ENCODE measurements around the gene KCNQ1. TPM values are rescaled to one million over a fixed set of nuclear protein-coding genes. Genes with fewer than 3 reads are reported as not detected.
A peak's percentile ranks its signal among the peaks of the same experiment; 100 is the strongest.

The KCNQ1 gene
- polyA plus RNA-seq, 1 donor (not counting 4 experiments of a cell fraction or from before 2014, with no cell fraction given) = not detected

DNA sequence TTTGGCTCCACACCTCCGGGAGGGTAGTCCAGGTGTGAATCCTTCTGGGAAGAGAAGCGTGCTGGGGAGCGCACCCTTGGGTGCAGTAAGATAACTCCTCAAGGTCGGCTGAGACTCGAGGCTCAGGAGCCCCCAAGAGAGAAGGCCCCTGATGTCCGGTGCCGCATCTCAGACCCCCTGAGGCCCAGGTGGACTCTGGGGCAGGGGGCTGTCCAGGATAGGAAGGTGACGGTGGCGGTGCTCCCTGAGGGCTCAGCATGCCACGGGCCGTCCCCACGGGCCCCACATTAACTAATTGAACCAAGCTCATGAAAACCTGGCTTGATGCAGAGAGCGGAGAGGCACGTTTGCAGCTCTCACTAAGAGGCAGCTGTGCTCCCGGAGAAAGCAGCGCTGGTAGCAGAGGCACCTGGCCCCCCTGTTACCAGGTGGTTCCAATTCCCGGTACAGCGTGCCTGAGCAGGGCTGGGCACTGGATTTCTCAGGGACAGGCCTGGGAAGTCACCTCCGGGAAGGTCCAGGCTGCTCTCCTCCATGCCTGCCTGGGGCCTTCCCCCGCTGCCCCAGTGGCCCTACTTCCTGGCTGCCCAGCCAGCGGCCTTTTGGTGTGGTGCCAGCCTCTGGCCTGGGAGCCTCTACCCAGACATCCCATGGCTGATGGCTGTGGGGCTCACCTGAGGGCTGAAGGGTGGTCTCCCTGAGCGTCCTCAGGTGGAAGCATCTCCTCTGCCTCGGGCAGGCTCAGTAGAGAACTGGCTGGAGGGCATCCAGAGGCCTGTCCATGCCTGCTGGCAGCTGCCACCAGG lies 1.1 kb downstream of the KCNQ1 start:
- H3K4me3 ChIP-seq (ENCODE audit: control insufficient read depth in 2 of 3, extremely low read depth in 1 of 3, insufficient read depth in 2 of 3, low read depth in 1 of 3, low read length in 3 of 3) = no peak overlapping the region
- H3K79me2 ChIP-seq (ENCODE audit: control insufficient read depth, insufficient read depth, low read length) = no peaks in the 10 kb centered on the region
- dilution Hi-C loops (cut with MboI; ENCODE audit: extremely low pct_ligation_motif_present, low sequenced_read_pairs) = no loop called here
- no peaks in the 10 kb centered on the region for H3K4me1 ChIP-seq (ENCODE audit: control insufficient read depth, extremely low read depth, insufficient read depth, low read length)
- H3K27ac ChIP-seq (ENCODE audit: control insufficient read depth, insufficient read depth, low read length) = no peak overlapping the region
- H3K9me1 ChIP-seq (ENCODE audit: control insufficient read depth, extremely low read depth, insufficient read depth, low read length) = no peaks in the 10 kb centered on the region
- no peak overlapping the region for H3K9ac ChIP-seq (ENCODE audit: control insufficient read depth, extremely low read depth, insufficient read depth, low read length)
- H3K27me3 ChIP-seq (ENCODE audit: control insufficient read depth, extremely low read depth, insufficient read depth, low read length) = peaks cover 42% of the 10 kb centered on the region
- H2AFZ ChIP-seq (ENCODE audit: control insufficient read depth, low read length) = no peak overlapping the region
- no peak for DNase-seq (ENCODE audit: low read depth, low spot score)
- no peak for FAIRE-seq
- peak; percentile 61 for TF ChIP-seq EZH2 (IDR thresholded peaks at IDR 0.05; ENCODE audit: low read length)
- TF ChIP-seq, protein P1, sequence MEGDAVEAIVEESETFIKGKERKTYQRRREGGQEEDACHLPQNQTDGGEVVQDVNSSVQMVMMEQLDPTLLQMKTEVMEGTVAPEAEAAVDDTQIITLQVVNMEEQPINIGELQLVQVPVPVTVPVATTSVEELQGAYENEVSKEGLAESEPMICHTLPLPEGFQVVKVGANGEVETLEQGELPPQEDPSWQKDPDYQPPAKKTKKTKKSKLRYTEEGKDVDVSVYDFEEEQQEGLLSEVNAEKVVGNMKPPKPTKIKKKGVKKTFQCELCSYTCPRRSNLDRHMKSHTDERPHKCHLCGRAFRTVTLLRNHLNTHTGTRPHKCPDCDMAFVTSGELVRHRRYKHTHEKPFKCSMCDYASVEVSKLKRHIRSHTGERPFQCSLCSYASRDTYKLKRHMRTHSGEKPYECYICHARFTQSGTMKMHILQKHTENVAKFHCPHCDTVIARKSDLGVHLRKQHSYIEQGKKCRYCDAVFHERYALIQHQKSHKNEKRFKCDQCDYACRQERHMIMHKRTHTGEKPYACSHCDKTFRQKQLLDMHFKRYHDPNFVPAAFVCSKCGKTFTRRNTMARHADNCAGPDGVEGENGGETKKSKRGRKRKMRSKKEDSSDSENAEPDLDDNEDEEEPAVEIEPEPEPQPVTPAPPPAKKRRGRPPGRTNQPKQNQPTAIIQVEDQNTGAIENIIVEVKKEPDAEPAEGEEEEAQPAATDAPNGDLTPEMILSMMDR (optimal IDR thresholded peaks at IDR 0.05 in 1 of 3, IDR thresholded peaks at IDR 0.05 in 1 of 3, conservative IDR thresholded peaks at IDR 0.05 in 1 of 3; ENCODE audit: extremely low read depth in 1 of 3, insufficient read depth in 2 of 3, low read length in 3 of 3) = no peak
- H3K36me3 ChIP-seq (ENCODE audit: control insufficient read depth in 2 of 2, extremely low read depth in 1 of 2, insufficient read depth in 2 of 2, low read length in 2 of 2) = no peaks in the 10 kb centered on the region
- H4K20me1 ChIP-seq (ENCODE audit: control insufficient read depth, extremely low read depth, insufficient read depth, low read length) = no peaks in the 10 kb centered on the region
- H3K4me2 ChIP-seq (ENCODE audit: control insufficient read depth, extremely low read depth, insufficient read depth, low read depth, low read length) = no peak overlapping the region
- no peaks in the 10 kb centered on the region for H3K9me3 ChIP-seq (ENCODE audit: control insufficient read depth, low read depth, low read length)

DNA sequence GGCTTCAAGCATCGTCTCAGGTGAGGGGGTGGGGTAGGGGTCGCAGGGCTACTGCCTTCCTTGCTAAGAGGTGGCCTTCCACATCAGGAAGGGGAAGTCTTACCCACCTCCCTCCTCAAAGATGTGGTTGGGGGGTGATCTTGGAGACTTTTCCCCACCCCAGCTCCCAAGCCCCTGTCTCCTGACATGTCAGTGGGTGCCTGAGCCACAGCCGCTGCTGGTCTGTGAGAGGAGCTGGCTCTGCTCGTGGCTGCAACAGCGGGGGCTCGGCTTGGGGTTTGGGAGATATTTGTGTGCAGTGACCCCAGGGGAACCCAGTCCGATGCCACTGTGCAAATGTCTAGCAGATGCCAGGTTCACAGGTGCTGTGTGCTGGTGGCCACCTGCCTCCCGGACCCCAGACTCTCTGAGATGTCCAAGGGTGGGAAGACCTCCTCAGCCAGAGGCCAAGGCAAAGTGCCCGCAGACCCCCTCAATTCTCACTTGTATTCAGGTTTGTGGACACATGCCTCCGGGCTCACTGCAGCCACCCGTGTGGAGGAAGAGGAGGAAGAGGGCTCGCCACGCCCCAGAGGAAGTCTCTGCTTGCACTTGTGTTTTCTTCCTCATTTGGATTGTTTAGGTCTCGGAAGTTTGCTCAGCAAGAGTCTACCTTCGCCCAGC lies 1.9 kb downstream of the KCNQ1 start:
- H3K4me1 ChIP-seq (ENCODE audit: control insufficient read depth, extremely low read depth, insufficient read depth, low read length) = no peaks in the 10 kb centered on the region
- H3K79me2 ChIP-seq (ENCODE audit: control insufficient read depth, insufficient read depth, low read length) = no peaks in the 10 kb centered on the region
- no peak overlapping the region for H3K4me2 ChIP-seq (ENCODE audit: control insufficient read depth, extremely low read depth, insufficient read depth, low read depth, low read length)
- H3K9ac ChIP-seq (ENCODE audit: control insufficient read depth, extremely low read depth, insufficient read depth, low read length) = no peak overlapping the region
- DNase-seq (ENCODE audit: low read depth, low spot score) (no peak), FAIRE-seq (no peak)
- dilution Hi-C loops (cut with MboI; ENCODE audit: extremely low pct_ligation_motif_present, low sequenced_read_pairs) = no loop called here
- no peak for TF ChIP-seq EZH2 (IDR thresholded peaks at IDR 0.05; ENCODE audit: low read length)
- TF ChIP-seq, protein P1 (optimal IDR thresholded peaks at IDR 0.05 in 1 of 3, IDR thresholded peaks at IDR 0.05 in 1 of 3, conservative IDR thresholded peaks at IDR 0.05 in 1 of 3; ENCODE audit: extremely low read depth in 1 of 3, insufficient read depth in 2 of 3, low read length in 3 of 3) = no peak
- no peak overlapping the region for H2AFZ ChIP-seq (ENCODE audit: control insufficient read depth, low read length)
- H3K36me3 ChIP-seq (ENCODE audit: control insufficient read depth in 2 of 2, extremely low read depth in 1 of 2, insufficient read depth in 2 of 2, low read length in 2 of 2) = no peaks in the 10 kb centered on the region
- H3K27me3 ChIP-seq (ENCODE audit: control insufficient read depth, extremely low read depth, insufficient read depth, low read length) = peaks cover 43% of the 10 kb centered on the region
- H3K9me1 ChIP-seq (ENCODE audit: control insufficient read depth, extremely low read depth, insufficient read depth, low read length) = no peaks in the 10 kb centered on the region
- no peaks in the 10 kb centered on the region for H3K9me3 ChIP-seq (ENCODE audit: control insufficient read depth, low read depth, low read length)
- no peaks in the 10 kb centered on the region for H4K20me1 ChIP-seq (ENCODE audit: control insufficient read depth, extremely low read depth, insufficient read depth, low read length)
- no peak overlapping the region for H3K4me3 ChIP-seq (ENCODE audit: control insufficient read depth in 2 of 3, extremely low read depth in 1 of 3, insufficient read depth in 2 of 3, low read depth in 1 of 3, low read length in 3 of 3)
- H3K27ac ChIP-seq (ENCODE audit: control insufficient read depth, insufficient read depth, low read length) = no peak overlapping the region

Data from keratinocyte (primary cell).